Caco-2 (cell line): ENCODE data around the gene LRP1B. TPM values are rescaled to one million over a fixed set of nuclear protein-coding genes. Genes with fewer than 3 reads are reported as not detected.

Experiments used
- BruUV-seq: library from RNA; stranded (reverse); fragments of 400-500 nt; replicated peaks from 2 replicates; lab custom pipeline; 2021; lab: Mats Ljungman, UMichigan
- CTCF ChIA-PET: fragments of 300-600 bp; sonication (Branson Sonifier 250); formaldehyde crosslinking; loops from one replicate; lab custom pipeline; 2022; ENCODE audit warnings: antibody characterized with exemption; lab: Charles Lee
- POLR2A ChIA-PET: fragments of 300-600 bp; sonication (Branson Sonifier 250); formaldehyde crosslinking; loops from one replicate; lab custom pipeline; 2022; ENCODE audit warnings: antibody characterized with exemption; lab: Charles Lee
- DNase-seq, 2 experiments: peaks; one replicate each; pipeline versions ENCODE4 v3.0.0 to v3.0.0-alpha.2; 2020 to 2022
- H3K27me3 ChIP-seq: replicated peaks from 2 replicates; pipeline ENCODE4 v1.6.0; 2011; ENCODE audit warnings: low read length; ENCODE audit not compliant: control insufficient read depth, insufficient read depth
- H3K36me3 ChIP-seq: 2 replicates; pipeline ENCODE4 v1.5.1; 2011; ENCODE audit warnings: low read length; ENCODE audit not compliant: control insufficient read depth, insufficient read depth
- H3K4me1 ChIP-seq: fragments of 250-450 bp; sonication (Bioruptor Pico); 2 replicates; pipeline ENCODE4 v1.5.1; 2020; ENCODE audit warnings: mild to moderate bottlenecking
- H3K4me3 ChIP-seq: 2 replicates; pipeline ENCODE4 v1.5.1; 2011; ENCODE audit warnings: low read depth, mild to moderate bottlenecking, control low read depth, low read length
- H3K9me3 ChIP-seq: fragments of 250-450 bp; sonication (Bioruptor Pico); 2 replicates; pipeline ENCODE4 v1.5.1; 2020; ENCODE audit warnings: mild to moderate bottlenecking, moderate library complexity
- H3K27ac Mint-ChIP-seq: one replicate; pipeline ENCODE4 v1.8.0; 2022; ENCODE audit warnings: mixed read lengths; ENCODE audit not compliant: unreplicated experiment
- H3K27me3 Mint-ChIP-seq: one replicate; pipeline ENCODE4 v1.8.0; 2022; ENCODE audit warnings: mixed read lengths; ENCODE audit not compliant: insufficient read depth, unreplicated experiment
- H3K36me3 Mint-ChIP-seq: one replicate; pipeline ENCODE4 v1.8.0; 2022; ENCODE audit warnings: mild to moderate bottlenecking, mixed read lengths; ENCODE audit not compliant: insufficient read depth, unreplicated experiment
- H3K4me1 Mint-ChIP-seq: one replicate; pipeline ENCODE4 v1.8.0; 2022; ENCODE audit warnings: low read depth, mixed read lengths; ENCODE audit not compliant: unreplicated experiment
- H3K4me3 Mint-ChIP-seq: one replicate; pipeline ENCODE4 v1.8.0; 2022; ENCODE audit warnings: mild to moderate bottlenecking, moderate library complexity, mixed read lengths; ENCODE audit not compliant: unreplicated experiment
- H3K9me3 Mint-ChIP-seq: one replicate; pipeline ENCODE4 v1.8.0; 2022; ENCODE audit warnings: mixed read lengths; ENCODE audit not compliant: unreplicated experiment
- CTCF ChIP-seq, 2 experiments: fragments of 200-600 bp in 1 of 2; IDR thresholded peaks; 1 replicate in 1 of 2; 2 replicates in 1 of 2; pipeline versions ENCODE4 v1.5.1 to v1.8.0; 2011 to 2022; ENCODE audit warnings: antibody characterized with exemption in 1 of 2, control low read depth in 1 of 2, inconsistent platforms in 1 of 2, low read depth in 1 of 2, low read length in 1 of 2, mild to moderate bottlenecking in 1 of 2, moderate library complexity in 1 of 2; ENCODE audit not compliant: insufficient read depth in 1 of 2, severe bottlenecking in 1 of 2, unreplicated experiment in 1 of 2
- intact Hi-C: fragments of 100-400 bp; cut with micrococcal nuclease; formaldehyde crosslinking; loops from one replicate; pipeline ENCODE4 v1.10.0; 2022; ENCODE audit not compliant: unreplicated experiment
- total RNA-seq: library from RNA; stranded (reverse); gene quantifications from 2 replicates; pipeline ENCODE4 v1.2.3, GENCODE V29; 2022

LRP1B gene
- total RNA-seq, 1 experiment from 2014 or later, result not detected

GRCh38 chr2:140462990-140463389 lies 1667.8 kb downstream of the LRP1B start:
- Histone ChIP-seq H3K4me1 (no peaks in the 10 kb centered on the region), H3K9me3 (no peaks in the 10 kb centered on the region), H3K27me3 (no peaks in the 10 kb centered on the region), H3K36me3 (no peaks in the 10 kb centered on the region), H3K4me3 (no peak overlapping the region)
- H3K36me3 Mint-ChIP-seq, result no peaks in the 10 kb centered on the region
- ChIA-PET POLR2A (no interaction called here), CTCF (no interaction called here)
- no peak for TF ChIP-seq CTCF (IDR thresholded peaks at IDR 0.05; ENCODE audit: insufficient read depth in 1 of 2, low read depth in 1 of 2, low read length in 1 of 2, severe bottlenecking in 1 of 2, unreplicated experiment in 1 of 2)
- no peaks in the 10 kb centered on the region for H3K9me3 Mint-ChIP-seq
- no peak for DNase-seq
- BruUV-seq, result no TSS peak
- H3K4me1 Mint-ChIP-seq, result no peaks in the 10 kb centered on the region
- H3K4me3 Mint-ChIP-seq, result no peak overlapping the region
- intact Hi-C loops, result no loop called here
- no peak overlapping the region for H3K27ac Mint-ChIP-seq
- H3K27me3 Mint-ChIP-seq, result peaks cover 3% of the 10 kb centered on the region

- intact Hi-C loops, result no loop called here
- Mint-ChIP-seq H3K9me3 (no peaks in the 10 kb centered on the region), H3K4me1 (no peaks in the 10 kb centered on the region), H3K36me3 (no peaks in the 10 kb centered on the region), H3K27me3 (no peaks in the 10 kb centered on the region), H3K27ac (no peak overlapping the region), H3K4me3 (no peak overlapping the region)
- DNase-seq, result no peak
- ChIA-PET CTCF (no interaction called here), POLR2A (no interaction called here)
- no peak overlapping the region for H3K4me3 ChIP-seq
- no peaks in the 10 kb centered on the region for H3K27me3 ChIP-seq
- no peaks in the 10 kb centered on the region for H3K36me3 ChIP-seq
- TF ChIP-seq CTCF (IDR thresholded peaks at IDR 0.05; ENCODE audit: insufficient read depth in 1 of 2, low read depth in 1 of 2, low read length in 1 of 2, severe bottlenecking in 1 of 2, unreplicated experiment in 1 of 2), result no peak
- H3K9me3 ChIP-seq, result no peaks in the 10 kb centered on the region
- H3K4me1 ChIP-seq, result no peaks in the 10 kb centered on the region
- BruUV-seq, result no TSS peak
These were observed 1673.3 kb downstream of the LRP1B start for GRCh38 chr2:140457483-140457882.

GRCh38 chr2:140455315-140455714 lies 1675.5 kb downstream of the LRP1B start:
- Mint-ChIP-seq H3K36me3 (no peaks in the 10 kb centered on the region), H3K27ac (no peak overlapping the region), H3K27me3 (no peaks in the 10 kb centered on the region), H3K9me3 (no peaks in the 10 kb centered on the region), H3K4me1 (no peaks in the 10 kb centered on the region), H3K4me3 (no peak overlapping the region)
- H3K9me3 ChIP-seq, result no peaks in the 10 kb centered on the region
- no peak for DNase-seq
- POLR2A ChIA-PET, result no interaction called here
- H3K4me3 ChIP-seq, result no peak overlapping the region
- no peaks in the 10 kb centered on the region for H3K36me3 ChIP-seq
- no TSS peak for BruUV-seq
- CTCF ChIA-PET, result no interaction called here
- H3K27me3 ChIP-seq, result no peaks in the 10 kb centered on the region
- intact Hi-C loops, result no loop called here
- TF ChIP-seq CTCF (IDR thresholded peaks at IDR 0.05; ENCODE audit: insufficient read depth in 1 of 2, low read depth in 1 of 2, low read length in 1 of 2, severe bottlenecking in 1 of 2, unreplicated experiment in 1 of 2), result no peak
- no peaks in the 10 kb centered on the region for H3K4me1 ChIP-seq
